Panc1 (cell line): Measurements from ENCODE around the gene TPRX2.
"Not testable (repeated sequence)": the region's sequence is repeated elsewhere in the genome, so short reads cannot be mapped to it uniquely, and the experiment has no call there.

Experiments used
- POLR2AphosphoS5 ChIP-seq: IDR thresholded peaks from 2 replicates; pipeline ENCODE4 v1.6.1; 2012; ENCODE audit warnings: mild to moderate bottlenecking, low read depth, low read length, moderate library complexity
- SIN3A ChIP-seq: IDR thresholded peaks from 2 replicates; pipeline ENCODE4 v1.6.1; 2012; ENCODE audit warnings: low read depth, mild to moderate bottlenecking, low read length, moderate library complexity, borderline replicate concordance; ENCODE audit not compliant: insufficient read depth
- TF ChIP-seq, protein P1 (sequence below): fragments of 450-650 bp; IDR thresholded peaks from 2 replicates; pipeline ENCODE4 v1.5.1; 2017; ENCODE audit warnings: mild to moderate bottlenecking
- TF ChIP-seq, protein P2 (sequence below), 2 experiments: IDR thresholded peaks; 2 replicates each; pipeline ENCODE4 v1.6.1; 2011 to 2012; ENCODE audit warnings: low read depth in 2 of 2, control low read depth in 1 of 2, low read length in 1 of 2, mild to moderate bottlenecking in 1 of 2, moderate library complexity in 1 of 2; ENCODE audit not compliant: insufficient read depth in 1 of 2

DNA sequence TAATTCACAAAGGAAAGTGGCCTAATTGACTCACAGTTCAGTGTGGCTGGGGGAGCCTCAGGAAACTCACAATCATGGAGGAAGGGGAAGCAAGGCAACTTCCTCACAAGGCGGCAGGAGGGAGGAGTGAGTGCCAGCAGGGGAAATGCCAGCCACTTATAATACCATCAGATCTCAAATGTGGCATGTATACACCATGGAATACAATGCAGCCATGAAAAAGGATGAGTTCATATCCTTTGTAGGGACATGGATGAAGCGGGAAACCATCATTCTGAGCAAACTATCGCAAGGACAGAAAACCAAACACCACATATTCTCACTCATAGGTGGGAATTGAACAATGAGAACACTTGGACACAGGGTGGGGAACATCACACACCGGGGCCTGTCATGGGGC, 20.4 kb downstream of the TPRX2 start:
- TF ChIP-seq, protein P1, sequence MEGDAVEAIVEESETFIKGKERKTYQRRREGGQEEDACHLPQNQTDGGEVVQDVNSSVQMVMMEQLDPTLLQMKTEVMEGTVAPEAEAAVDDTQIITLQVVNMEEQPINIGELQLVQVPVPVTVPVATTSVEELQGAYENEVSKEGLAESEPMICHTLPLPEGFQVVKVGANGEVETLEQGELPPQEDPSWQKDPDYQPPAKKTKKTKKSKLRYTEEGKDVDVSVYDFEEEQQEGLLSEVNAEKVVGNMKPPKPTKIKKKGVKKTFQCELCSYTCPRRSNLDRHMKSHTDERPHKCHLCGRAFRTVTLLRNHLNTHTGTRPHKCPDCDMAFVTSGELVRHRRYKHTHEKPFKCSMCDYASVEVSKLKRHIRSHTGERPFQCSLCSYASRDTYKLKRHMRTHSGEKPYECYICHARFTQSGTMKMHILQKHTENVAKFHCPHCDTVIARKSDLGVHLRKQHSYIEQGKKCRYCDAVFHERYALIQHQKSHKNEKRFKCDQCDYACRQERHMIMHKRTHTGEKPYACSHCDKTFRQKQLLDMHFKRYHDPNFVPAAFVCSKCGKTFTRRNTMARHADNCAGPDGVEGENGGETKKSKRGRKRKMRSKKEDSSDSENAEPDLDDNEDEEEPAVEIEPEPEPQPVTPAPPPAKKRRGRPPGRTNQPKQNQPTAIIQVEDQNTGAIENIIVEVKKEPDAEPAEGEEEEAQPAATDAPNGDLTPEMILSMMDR, result not testable (repeated sequence)
- TF ChIP-seq, protein P2, sequence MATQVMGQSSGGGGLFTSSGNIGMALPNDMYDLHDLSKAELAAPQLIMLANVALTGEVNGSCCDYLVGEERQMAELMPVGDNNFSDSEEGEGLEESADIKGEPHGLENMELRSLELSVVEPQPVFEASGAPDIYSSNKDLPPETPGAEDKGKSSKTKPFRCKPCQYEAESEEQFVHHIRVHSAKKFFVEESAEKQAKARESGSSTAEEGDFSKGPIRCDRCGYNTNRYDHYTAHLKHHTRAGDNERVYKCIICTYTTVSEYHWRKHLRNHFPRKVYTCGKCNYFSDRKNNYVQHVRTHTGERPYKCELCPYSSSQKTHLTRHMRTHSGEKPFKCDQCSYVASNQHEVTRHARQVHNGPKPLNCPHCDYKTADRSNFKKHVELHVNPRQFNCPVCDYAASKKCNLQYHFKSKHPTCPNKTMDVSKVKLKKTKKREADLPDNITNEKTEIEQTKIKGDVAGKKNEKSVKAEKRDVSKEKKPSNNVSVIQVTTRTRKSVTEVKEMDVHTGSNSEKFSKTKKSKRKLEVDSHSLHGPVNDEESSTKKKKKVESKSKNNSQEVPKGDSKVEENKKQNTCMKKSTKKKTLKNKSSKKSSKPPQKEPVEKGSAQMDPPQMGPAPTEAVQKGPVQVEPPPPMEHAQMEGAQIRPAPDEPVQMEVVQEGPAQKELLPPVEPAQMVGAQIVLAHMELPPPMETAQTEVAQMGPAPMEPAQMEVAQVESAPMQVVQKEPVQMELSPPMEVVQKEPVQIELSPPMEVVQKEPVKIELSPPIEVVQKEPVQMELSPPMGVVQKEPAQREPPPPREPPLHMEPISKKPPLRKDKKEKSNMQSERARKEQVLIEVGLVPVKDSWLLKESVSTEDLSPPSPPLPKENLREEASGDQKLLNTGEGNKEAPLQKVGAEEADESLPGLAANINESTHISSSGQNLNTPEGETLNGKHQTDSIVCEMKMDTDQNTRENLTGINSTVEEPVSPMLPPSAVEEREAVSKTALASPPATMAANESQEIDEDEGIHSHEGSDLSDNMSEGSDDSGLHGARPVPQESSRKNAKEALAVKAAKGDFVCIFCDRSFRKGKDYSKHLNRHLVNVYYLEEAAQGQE (IDR thresholded peaks at IDR 0.05; ENCODE audit: insufficient read depth in 1 of 2, low read depth in 2 of 2, low read length in 1 of 2), result not testable (repeated sequence)
- not testable (repeated sequence) for TF ChIP-seq SIN3A, POLR2AphosphoS5
